ENCODE data around the gene PDE8A. TPM values are rescaled to one million over a fixed set of nuclear protein-coding genes. Genes with fewer than 3 reads are reported as not detected.

PDE8A gene
- total and polyA plus RNA-seq, 12 donors: 10.9 to 46.7 (median 17.4) TPM

GRCh38 chr15:85118173-85118572 is 136.5 kb downstream of the PDE8A start:
- WGBS, 2 donors: 89 to 93% methylated on average over 4 of the region's 4 CpGs
- ATAC-seq: peak in 1 of 8 donors; percentile 15

GRCh38 chr15:85118581-85118980 is 136.9 kb downstream of the PDE8A start:
- Histone ChIP-seq H3K9me3 (no peaks in the 10 kb centered on the region), H3K4me1 (peaks cover 0 to 19% (median 0%) of the 10 kb centered on the region in 9 donors), H3K27ac (peak overlapping the region in 4 of 10 donors; percentile 11 to 54 (median 22)), H3K4me3 (no peak overlapping the region), H3K27me3 (no peaks in the 10 kb centered on the region), H3K36me3 (peaks cover 0 to 98% (median 21%) of the 10 kb centered on the region in 9 donors)
- TF ChIP-seq CTCF (IDR thresholded peaks at IDR 0.05): no peak
- intact Hi-C loops (cut with DNase I): no loop called here
- 49 to 58% methylated on average over 2 of the region's 2 CpGs for WGBS, 2 donors
- ATAC-seq (peak; percentile 60 to 88 (median 78)), DNase-seq (peak in 1 of 2 donors; percentile 45)

More at GRCh38 chr15:85118173-85118572, 136.5 kb downstream of the PDE8A start:
- DNase-seq: no peak
- H3K9me3 ChIP-seq: no peaks in the 10 kb centered on the region
- no peak overlapping the region for H3K4me3 ChIP-seq
- no peaks in the 10 kb centered on the region for H3K27me3 ChIP-seq
- peak overlapping the region in 4 of 10 donors; percentile 11 to 54 (median 22) for H3K27ac ChIP-seq
- intact Hi-C loops (cut with DNase I): no loop called here
- peaks cover 0 to 19% (median 0%) of the 10 kb centered on the region in 9 donors for H3K4me1 ChIP-seq
- TF ChIP-seq CTCF (IDR thresholded peaks at IDR 0.05): no peak
- H3K36me3 ChIP-seq: peaks cover 0 to 98% (median 25%) of the 10 kb centered on the region in 9 donors

- Histone ChIP-seq H3K9me3 (no peaks in the 10 kb centered on the region), H3K4me3 (no peak overlapping the region), H3K27ac (no peak overlapping the region), H3K4me1 (peaks cover 0 to 24% (median 0%) of the 10 kb centered on the region in 9 donors), H3K36me3 (peaks cover 0 to 97% (median 21%) of the 10 kb centered on the region in 9 donors), H3K27me3 (no peaks in the 10 kb centered on the region)
- no peak for DNase-seq
- no peak for ATAC-seq
- no peak for TF ChIP-seq CTCF (IDR thresholded peaks at IDR 0.05)
- 93 to 94% methylated on average over 4 of the region's 4 CpGs for WGBS, 2 donors
- intact Hi-C loops (cut with DNase I): no loop called here
Measured at GRCh38 chr15:85120351-85121113, 138.9 kb downstream of the PDE8A start.

GRCh38 chr15:85124173-85124572 is 142.5 kb downstream of the PDE8A start:
- no peak for ATAC-seq
- DNase-seq: no peak
- peaks cover 0 to 97% (median 24%) of the 10 kb centered on the region in 9 donors for H3K36me3 ChIP-seq
- 82 to 94% methylated on average over 1 of the region's 1 CpG for WGBS, 2 donors
- no peak overlapping the region for H3K27ac ChIP-seq
- H3K9me3 ChIP-seq: no peaks in the 10 kb centered on the region
- TF ChIP-seq CTCF (IDR thresholded peaks at IDR 0.05): no peak
- intact Hi-C loops (cut with DNase I): no loop called here
- no peaks in the 10 kb centered on the region for H3K27me3 ChIP-seq
- no peak overlapping the region for H3K4me3 ChIP-seq
- H3K4me1 ChIP-seq: peaks cover 0 to 10% (median 0%) of the 10 kb centered on the region in 9 donors

Data from heart right ventricle (tissue), 16 donors.